ACC112 (cell line): ENCODE measurements around the gene PRODH2.

Experiments
- H2AFZ ChIP-seq: fragments of 200-600 bp; sonication (generic); one replicate; pipeline ENCODE4 v1.6.0; 2017; ENCODE audit warnings: antibody characterized with exemption, low read length; ENCODE audit not compliant: unreplicated experiment
- H3K27ac ChIP-seq: fragments of 200-600 bp; sonication (generic); 2 replicates; pipeline ENCODE4 v1.5.1; 2014; ENCODE audit warnings: low read depth, mild to moderate bottlenecking, antibody characterized with exemption, low read length, moderate library complexity
- H3K27me3 ChIP-seq: fragments of 200-600 bp; sonication (generic); 2 replicates; pipeline ENCODE4 v1.6.1; 2014; ENCODE audit warnings: mild to moderate bottlenecking, antibody characterized with exemption, low read length, moderate library complexity, mixed read lengths; ENCODE audit not compliant: insufficient read depth
- H3K36me3 ChIP-seq: fragments of 200-600 bp; sonication (generic); 2 replicates; pipeline ENCODE4 v1.6.1; 2016; ENCODE audit warnings: mild to moderate bottlenecking, antibody characterized with exemption, low read length, moderate library complexity, mixed read lengths; ENCODE audit not compliant: insufficient read depth
- H3K4me1 ChIP-seq: fragments of 200-600 bp; sonication (generic); one replicate; pipeline ENCODE4 v1.6.1; 2016; ENCODE audit warnings: low read length, mixed read lengths; ENCODE audit not compliant: insufficient read depth, unreplicated experiment, control insufficient read depth
- H3K4me3 ChIP-seq: fragments of 200-600 bp; sonication (generic); 2 replicates; pipeline ENCODE4 v1.5.1; 2014; ENCODE audit warnings: mild to moderate bottlenecking, low read depth, low read length
- H3K79me2 ChIP-seq: fragments of 200-600 bp; sonication (generic); one replicate; pipeline ENCODE4 v1.6.0; 2016; ENCODE audit warnings: low read length; ENCODE audit not compliant: control insufficient read depth, unreplicated experiment, insufficient read depth

PRODH2 gene

DNA sequence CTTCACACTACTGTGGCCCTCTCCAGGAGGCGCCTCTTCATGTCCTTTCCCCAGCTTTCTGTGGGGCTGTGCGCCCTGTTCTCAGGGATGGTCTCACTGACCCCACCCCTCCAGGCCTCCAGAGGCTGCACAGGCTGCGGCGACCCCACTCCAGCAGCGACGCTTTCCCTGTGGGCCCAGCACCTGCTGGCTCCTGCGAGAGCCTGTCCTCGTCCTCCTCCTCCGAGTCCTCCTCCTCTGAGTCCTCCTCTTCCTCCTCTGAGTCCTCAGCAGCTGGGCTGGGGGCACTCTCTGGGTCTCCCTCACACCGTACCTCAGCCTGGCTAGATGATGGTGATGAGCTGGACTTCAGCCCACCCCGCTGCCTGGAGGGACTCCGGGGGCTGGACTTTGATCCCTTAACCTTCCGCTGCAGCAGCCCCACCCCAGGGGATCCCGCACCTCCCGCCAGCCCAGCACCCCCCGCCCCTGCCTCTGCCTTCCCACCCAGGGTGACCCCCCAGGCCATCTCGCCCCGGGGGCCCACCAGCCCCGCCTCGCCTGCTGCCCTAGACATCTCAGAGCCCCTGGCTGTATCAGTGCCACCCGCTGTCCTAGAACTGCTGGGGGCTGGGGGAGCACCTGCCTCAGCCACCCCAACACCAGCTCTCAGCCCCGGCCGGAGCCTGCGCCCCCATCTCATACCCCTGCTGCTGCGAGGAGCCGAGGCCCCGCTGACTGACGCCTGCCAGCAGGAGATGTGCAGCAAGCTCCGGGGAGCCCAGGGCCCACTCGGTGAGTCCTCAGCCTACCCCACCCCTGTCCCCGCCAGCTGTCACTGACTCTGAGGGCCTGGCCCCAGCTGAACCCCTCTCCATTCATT lies 26.1 kb downstream of the PRODH2 start:
- H2AFZ ChIP-seq = no peak overlapping the region
- H3K4me1 ChIP-seq = no peaks in the 10 kb centered on the region
- no peaks in the 10 kb centered on the region for H3K27me3 ChIP-seq
- no peak overlapping the region for H3K4me3 ChIP-seq
- no peak overlapping the region for H3K27ac ChIP-seq
- H3K36me3 ChIP-seq = no peaks in the 10 kb centered on the region
- H3K79me2 ChIP-seq = no peaks in the 10 kb centered on the region

DNA sequence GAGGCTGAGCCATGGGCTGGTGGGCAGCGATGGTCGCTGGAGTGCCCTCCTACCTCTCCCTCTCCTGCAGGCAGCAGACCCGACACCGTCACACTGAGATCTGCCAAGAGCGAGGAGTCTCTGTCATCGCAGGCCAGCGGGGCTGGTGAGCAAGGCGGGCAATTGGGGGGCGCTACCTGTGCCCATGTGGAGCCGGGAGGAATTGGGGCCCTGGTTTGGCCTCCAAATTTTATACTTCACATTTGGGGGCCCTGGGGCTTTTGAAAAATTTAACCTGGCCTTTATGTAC lies 27.4 kb downstream of the PRODH2 start:
- Histone ChIP-seq H3K4me3 (no peak overlapping the region), H3K27me3 (no peaks in the 10 kb centered on the region), H3K79me2 (no peaks in the 10 kb centered on the region), H3K36me3 (no peaks in the 10 kb centered on the region), H2AFZ (no peak overlapping the region), H3K27ac (no peak overlapping the region), H3K4me1 (no peaks in the 10 kb centered on the region)

DNA sequence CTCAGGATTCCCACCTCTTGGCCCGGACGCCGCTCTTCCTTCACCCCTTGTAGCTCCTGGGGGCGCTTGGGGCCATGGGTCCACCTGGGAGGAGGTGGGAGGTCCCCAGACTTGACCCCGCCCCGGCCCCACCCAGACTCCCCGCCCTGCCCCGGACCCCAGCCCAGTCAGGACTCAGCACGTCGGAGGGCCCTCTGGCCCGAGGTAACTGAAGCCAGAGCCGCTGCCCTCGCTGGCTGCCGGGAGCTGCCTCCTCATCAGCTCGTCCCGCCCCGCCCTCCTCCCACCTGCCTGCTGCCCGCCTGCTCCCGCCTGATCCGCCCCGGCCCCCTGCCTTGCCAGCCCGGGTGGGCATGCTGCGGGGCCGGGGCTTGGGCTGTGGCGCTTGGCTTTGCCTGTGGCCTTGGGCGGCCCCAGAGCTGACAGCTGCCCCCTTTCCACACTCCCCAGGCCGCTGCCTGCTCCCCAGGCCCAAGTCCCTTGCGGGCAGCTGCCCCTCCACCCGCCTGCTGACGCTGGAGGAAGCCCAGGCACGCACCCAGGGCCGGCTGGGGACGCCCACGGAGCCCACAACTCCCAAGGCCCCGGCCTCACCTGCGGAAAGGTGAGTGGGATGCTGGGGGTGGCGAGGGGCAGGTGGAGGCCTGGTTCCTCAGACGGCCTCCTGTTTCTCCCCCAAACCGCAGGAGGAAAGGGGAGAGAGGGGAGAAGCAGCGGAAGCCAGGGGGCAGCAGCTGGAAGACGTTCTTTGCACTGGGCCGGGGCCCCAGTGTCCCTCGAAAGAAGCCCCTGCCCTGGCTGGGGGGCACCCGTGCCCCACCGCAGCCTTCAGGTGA lies 27.9 kb downstream of the PRODH2 start:
- no peak overlapping the region for H3K27ac ChIP-seq
- H2AFZ ChIP-seq = no peak overlapping the region
- no peaks in the 10 kb centered on the region for H3K27me3 ChIP-seq
- no peak overlapping the region for H3K4me3 ChIP-seq
- no peaks in the 10 kb centered on the region for H3K79me2 ChIP-seq
- no peaks in the 10 kb centered on the region for H3K4me1 ChIP-seq
- H3K36me3 ChIP-seq = no peaks in the 10 kb centered on the region

DNA sequence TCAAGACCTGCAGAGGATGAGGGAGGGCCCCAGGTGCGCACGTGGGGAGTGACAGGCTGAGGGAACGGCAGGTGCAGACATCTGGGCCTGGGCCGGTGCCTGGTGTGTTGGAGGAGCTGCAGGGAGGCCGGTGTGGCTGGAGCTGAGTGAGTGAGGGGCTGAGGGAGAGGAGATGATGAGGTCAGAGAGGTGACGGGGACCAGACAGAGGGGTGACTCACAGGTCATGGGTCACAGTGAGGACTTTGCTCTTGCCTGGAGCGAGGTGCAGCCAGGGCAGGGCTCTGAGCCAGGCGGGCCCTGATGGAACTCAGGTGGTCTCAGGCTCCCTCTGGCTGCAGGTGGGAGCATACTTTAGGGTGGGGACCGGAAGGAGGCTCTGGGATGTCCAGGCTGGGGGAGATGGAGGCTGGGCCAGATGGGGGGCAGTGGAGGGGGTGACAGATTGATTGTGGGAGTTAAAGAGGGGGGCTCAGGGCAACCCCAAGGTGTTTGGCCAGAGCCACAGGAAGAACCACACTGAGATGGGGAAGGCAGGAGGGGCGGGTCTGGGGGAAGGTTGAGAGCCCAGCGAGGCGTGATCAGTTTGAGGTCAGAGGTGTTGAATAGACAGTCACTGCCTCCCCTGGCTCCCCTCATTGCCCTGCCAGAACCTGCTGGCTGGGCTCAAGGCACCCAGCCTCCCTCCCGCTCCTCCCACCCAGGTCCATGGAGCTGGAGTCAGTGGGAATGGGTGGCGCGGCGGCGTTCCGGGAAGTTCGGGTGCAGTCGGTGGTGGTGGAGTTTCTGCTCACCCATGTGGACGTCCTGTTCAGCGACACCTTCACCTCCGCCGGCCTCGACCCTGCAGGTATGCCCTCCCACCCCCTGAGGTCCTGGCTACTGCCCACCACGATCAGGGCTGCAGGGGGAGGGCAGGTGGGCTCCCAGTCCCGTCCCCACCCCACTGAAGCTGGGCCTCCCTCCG lies 28.9 kb downstream of the PRODH2 start:
- Histone ChIP-seq H3K27me3 (no peaks in the 10 kb centered on the region), H3K4me3 (no peak overlapping the region), H3K27ac (no peak overlapping the region)

DNA sequence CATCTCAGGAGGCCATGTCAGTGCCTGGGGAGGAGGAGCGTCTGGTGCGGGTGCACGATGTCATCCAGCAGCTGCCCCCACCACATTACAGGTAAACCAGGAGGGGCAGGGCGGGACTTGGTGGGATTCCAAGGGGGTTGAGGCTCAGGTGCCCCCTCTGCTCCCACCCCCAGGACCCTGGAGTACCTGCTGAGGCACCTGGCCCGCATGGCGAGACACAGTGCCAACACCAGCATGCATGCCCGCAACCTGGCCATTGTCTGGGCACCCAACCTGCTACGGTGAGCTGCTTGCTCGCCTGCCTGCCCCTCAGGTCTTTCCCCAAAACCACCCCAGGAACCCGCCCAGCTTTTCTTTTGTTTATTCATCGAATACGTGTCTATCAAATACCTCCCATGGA lies 30.1 kb downstream of the PRODH2 start:
- H3K4me1 ChIP-seq = no peaks in the 10 kb centered on the region

More for the DNA sequence above, 28.9 kb downstream of the PRODH2 start:
- no peaks in the 10 kb centered on the region for H3K79me2 ChIP-seq
- H3K36me3 ChIP-seq = no peaks in the 10 kb centered on the region
- no peak overlapping the region for H2AFZ ChIP-seq
- H3K4me1 ChIP-seq = no peaks in the 10 kb centered on the region

DNA sequence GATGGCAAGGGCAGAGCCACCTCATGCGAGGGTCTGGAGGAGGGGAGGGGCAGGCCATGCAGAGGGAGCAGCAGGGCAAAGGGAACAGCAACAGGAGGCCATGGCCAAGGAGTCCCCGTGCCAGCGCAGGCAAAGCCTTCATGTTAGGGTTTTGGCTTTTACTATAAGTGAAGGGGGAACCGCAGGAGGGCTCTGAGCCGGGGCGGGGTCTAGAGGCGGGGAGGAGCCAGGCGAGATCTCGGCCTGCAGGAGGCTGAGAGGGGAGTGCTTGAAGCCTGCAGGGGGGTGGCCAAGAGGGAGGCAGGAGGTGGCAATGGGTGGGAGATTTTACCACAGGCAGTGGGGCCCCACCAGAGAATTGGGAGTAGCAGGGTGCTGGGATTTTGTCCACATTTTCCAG lies 31.0 kb downstream of the PRODH2 start:
- H3K4me1 ChIP-seq = no peaks in the 10 kb centered on the region
- H3K27me3 ChIP-seq = no peaks in the 10 kb centered on the region
- no peak overlapping the region for H3K27ac ChIP-seq

More for the DNA sequence above, 30.1 kb downstream of the PRODH2 start:
- Histone ChIP-seq H3K79me2 (no peaks in the 10 kb centered on the region), H3K36me3 (no peaks in the 10 kb centered on the region), H3K27me3 (no peaks in the 10 kb centered on the region), H2AFZ (no peak overlapping the region), H3K4me3 (no peak overlapping the region), H3K27ac (no peak overlapping the region)

DNA sequence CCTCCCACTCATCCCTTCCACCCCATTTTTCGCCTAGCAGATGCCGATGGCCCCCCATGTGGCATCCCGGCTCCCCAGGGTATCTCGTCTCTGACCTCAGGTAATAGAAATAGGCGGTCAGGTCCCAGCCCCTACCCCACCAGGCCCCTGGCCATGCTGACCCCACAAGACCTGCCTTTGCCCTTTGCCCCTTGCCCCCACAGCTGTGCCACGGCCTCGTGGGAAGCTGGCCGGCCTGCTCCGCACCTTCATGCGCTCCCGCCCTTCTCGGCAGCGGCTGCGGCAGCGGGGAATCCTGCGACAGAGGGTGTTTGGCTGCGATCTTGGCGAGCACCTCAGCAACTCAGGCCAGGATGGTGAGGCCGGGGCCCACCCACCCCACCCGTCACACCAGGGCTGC lies 31.9 kb downstream of the PRODH2 start:
- Histone ChIP-seq H3K27me3 (no peaks in the 10 kb centered on the region), H3K79me2 (no peaks in the 10 kb centered on the region), H3K36me3 (no peaks in the 10 kb centered on the region), H3K4me1 (no peaks in the 10 kb centered on the region), H3K4me3 (no peak overlapping the region), H2AFZ (no peak overlapping the region), H3K27ac (no peak overlapping the region)

More for the DNA sequence above, 31.0 kb downstream of the PRODH2 start:
- no peak overlapping the region for H2AFZ ChIP-seq
- no peak overlapping the region for H3K4me3 ChIP-seq
- H3K79me2 ChIP-seq = no peaks in the 10 kb centered on the region
- H3K36me3 ChIP-seq = no peaks in the 10 kb centered on the region

DNA sequence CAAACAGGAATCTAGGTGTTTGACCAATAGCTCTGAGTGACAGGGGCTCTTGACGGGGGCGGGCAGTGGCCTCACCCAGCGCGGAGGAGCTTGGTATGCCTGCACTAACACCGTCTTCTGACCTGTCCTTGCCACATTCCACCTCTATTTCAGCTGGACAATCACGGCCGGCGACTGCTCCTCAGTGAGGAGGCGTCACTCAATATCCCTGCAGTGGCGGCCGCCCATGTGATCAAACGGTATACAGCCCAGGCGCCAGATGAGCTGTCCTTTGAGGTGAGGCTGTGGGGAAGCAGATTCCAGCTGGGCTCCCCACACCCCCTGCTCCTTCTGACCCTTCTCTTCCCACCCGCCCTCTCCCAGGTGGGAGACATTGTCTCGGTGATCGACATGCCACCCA lies 32.6 kb downstream of the PRODH2 start:
- no peak overlapping the region for H2AFZ ChIP-seq
- H3K79me2 ChIP-seq = no peaks in the 10 kb centered on the region
- H3K36me3 ChIP-seq = no peaks in the 10 kb centered on the region
- H3K27ac ChIP-seq = no peak overlapping the region
- no peaks in the 10 kb centered on the region for H3K4me1 ChIP-seq
- H3K27me3 ChIP-seq = no peaks in the 10 kb centered on the region
- no peak overlapping the region for H3K4me3 ChIP-seq

DNA sequence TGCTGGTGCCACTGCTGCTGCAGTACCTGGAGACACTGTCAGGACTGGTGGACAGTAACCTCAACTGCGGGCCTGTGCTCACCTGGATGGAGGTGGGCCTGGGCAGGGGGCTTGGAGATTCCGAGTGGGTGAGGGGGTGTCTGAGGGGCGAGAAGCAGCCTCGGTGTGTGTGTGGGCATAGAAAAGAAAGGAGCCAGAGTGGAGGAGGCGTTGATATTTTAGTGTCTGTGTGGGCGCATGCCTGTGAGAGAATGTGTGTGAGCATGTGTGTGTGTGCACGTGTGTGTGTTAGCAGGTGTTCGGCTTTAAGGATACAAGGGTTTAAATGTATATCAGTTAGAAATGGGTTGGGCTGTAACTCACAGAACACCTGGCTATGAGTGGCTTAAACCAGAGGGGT lies 33.6 kb downstream of the PRODH2 start:
- Histone ChIP-seq H3K4me1 (no peaks in the 10 kb centered on the region), H3K4me3 (no peak overlapping the region), H3K27ac (no peak overlapping the region), H3K79me2 (no peaks in the 10 kb centered on the region), H2AFZ (no peak overlapping the region), H3K36me3 (no peaks in the 10 kb centered on the region), H3K27me3 (no peaks in the 10 kb centered on the region)

DNA sequence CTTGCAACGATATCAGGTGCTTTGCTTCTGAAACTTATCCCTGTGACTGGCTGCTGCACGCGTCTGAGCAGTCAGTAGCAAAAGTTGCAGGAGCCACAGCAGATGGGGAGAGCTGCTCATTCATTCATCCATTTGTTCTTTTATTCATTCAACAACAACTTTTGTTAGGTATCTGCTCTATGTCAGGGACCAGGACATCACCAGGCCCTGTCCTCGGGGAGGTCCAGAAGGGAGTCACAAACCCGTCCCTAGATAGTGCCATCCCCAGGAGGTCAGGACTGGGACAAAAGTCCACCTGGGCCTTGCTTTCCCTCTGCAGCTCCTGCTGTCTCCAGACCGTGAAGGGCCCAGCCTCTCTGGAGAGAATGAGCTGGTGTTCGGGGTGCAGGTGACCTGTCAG lies 34.7 kb downstream of the PRODH2 start:
- no peaks in the 10 kb centered on the region for H3K36me3 ChIP-seq
- H3K27ac ChIP-seq = no peak overlapping the region
- H3K27me3 ChIP-seq = no peaks in the 10 kb centered on the region

More for the DNA sequence above, 34.7 kb downstream of the PRODH2 start:
- H2AFZ ChIP-seq = no peak overlapping the region
- H3K79me2 ChIP-seq = no peaks in the 10 kb centered on the region
- H3K4me1 ChIP-seq = no peaks in the 10 kb centered on the region
- H3K4me3 ChIP-seq = no peak overlapping the region
